Hematopoietic multipotent progenitor cell treated with erythropoietin and hydrocortisone succinate and interleukin-3 and kit ligand, for 8 days (in vitro differentiated cells): ENCODE measurements around the gene RAB3A.

Experiments
- DNase-seq: peaks from one replicate; pipeline ENCODE4 v3.0.0-alpha.2; 2015

The RAB3A gene

GRCh38 chr19:18197306-18197705 lies 6.5 kb downstream of the RAB3A start:
- no peak for DNase-seq

- no peak for DNase-seq
These were observed 7.4 kb downstream of the RAB3A start for GRCh38 chr19:18196511-18196845.

GRCh38 chr19:18194554-18195238 lies 9.1 kb downstream of the RAB3A start:
- DNase-seq = no peak

- DNase-seq = no peak
These were observed 9.7 kb downstream of the RAB3A start for GRCh38 chr19:18194181-18194530.

GRCh38 chr19:18193388-18194180 lies 10.3 kb downstream of the RAB3A start:
- DNase-seq = peak; percentile 39

GRCh38 chr19:18192673-18193387 lies 11.0 kb downstream of the RAB3A start, which contains the start of gene MPV17L2:
TSS of gene MPV17L2 (plus strand) at chr19:18193218. CDS start at chr19:18193282, 64 bp downstream.
- peak; percentile 100 for DNase-seq

GRCh38 chr19:18191640-18192062 lies 12.2 kb downstream of the RAB3A start:
- DNase-seq = no peak

GRCh38 chr19:18190278-18190677 lies 13.6 kb downstream of the RAB3A start:
- no peak for DNase-seq

GRCh38 chr19:18185538-18185937 lies 18.3 kb downstream of the RAB3A start:
- no peak for DNase-seq

- DNase-seq = no peak
These were observed 20.3 kb downstream of the RAB3A start for GRCh38 chr19:18183529-18183928.

- DNase-seq = no peak
These were observed 23.9 kb downstream of the RAB3A start for GRCh38 chr19:18179957-18180356.

GRCh38 chr19:18176367-18177310 lies 27.2 kb downstream of the RAB3A start:
- DNase-seq = peak; percentile 51

GRCh38 chr19:18174983-18175382 lies 28.9 kb downstream of the RAB3A start:
- no peak for DNase-seq

GRCh38 chr19:18173572-18174288 lies 30.1 kb downstream of the RAB3A start, which contains the start of gene IFI30:
TSS of gene IFI30 (plus strand) at chr19:18173813. CDS start at chr19:18173842, 29 bp downstream.
- DNase-seq = peak; percentile 64

- no peak for DNase-seq
These were observed 30.7 kb downstream of the RAB3A start for GRCh38 chr19:18173054-18173571.

- DNase-seq = no peak
These were observed 31.4 kb downstream of the RAB3A start for GRCh38 chr19:18172331-18173053.

GRCh38 chr19:18171605-18172327 lies 32.1 kb downstream of the RAB3A start:
- DNase-seq = peak; percentile 30

- DNase-seq = no peak
These were observed 33.1 kb downstream of the RAB3A start for GRCh38 chr19:18170714-18171255.

- no peak for DNase-seq
These were observed 35.0 kb downstream of the RAB3A start for GRCh38 chr19:18168673-18169381.
